NCI-H2171 treated with DMSO at 0.1 percent for 48 hours (cell line): ENCODE measurements around the gene DPH2.

Experiments used
- DNase-seq: peaks from one replicate; lab custom pipeline; 2025; lab: John Stamatoyannopoulos, UW

DPH2 gene, protein sequence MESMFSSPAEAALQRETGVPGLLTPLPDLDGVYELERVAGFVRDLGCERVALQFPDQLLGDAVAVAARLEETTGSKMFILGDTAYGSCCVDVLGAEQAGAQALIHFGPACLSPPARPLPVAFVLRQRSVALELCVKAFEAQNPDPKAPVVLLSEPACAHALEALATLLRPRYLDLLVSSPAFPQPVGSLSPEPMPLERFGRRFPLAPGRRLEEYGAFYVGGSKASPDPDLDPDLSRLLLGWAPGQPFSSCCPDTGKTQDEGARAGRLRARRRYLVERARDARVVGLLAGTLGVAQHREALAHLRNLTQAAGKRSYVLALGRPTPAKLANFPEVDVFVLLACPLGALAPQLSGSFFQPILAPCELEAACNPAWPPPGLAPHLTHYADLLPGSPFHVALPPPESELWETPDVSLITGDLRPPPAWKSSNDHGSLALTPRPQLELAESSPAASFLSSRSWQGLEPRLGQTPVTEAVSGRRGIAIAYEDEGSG

DNA sequence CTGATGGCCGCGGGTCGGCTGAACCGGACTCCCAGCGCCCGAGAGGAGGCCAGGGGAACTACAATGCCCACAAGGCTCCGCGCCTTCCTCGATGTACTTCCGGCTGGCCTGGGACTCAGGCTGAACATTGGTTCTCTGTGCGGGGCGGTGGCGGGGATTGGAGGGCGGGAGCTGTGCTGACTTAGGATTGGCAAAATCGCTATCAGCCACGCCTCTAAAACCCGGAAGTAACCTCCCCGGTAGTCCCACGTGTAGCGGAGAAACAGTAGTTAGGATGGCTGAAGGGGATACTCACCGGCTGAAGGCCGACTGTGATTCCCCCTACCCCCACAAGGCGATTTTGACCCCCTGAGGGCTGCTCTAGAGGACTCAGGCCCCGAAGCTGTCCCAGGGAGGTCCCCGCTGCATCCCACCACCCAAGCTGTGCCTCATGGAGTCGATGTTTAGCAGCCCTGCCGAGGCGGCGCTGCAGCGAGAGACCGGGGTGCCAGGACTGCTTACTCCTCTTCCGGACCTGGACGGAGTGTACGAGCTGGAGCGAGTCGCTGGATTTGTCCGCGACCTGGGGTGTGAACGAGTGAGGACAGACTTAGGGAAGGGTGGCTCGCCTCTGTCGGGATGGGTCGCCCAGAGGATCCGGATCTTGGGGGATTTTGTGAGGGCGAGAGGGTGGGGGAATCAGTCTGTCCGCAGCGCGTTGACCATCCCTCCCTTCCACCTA lies at the start of gene DPH2:
Gene DPH2 (plus strand): TSS at position 265 of the 721 bp plus-strand sequence. CDS start 166 bp downstream, at position 431.
- DNase-seq, result peak; percentile 97

DNA sequence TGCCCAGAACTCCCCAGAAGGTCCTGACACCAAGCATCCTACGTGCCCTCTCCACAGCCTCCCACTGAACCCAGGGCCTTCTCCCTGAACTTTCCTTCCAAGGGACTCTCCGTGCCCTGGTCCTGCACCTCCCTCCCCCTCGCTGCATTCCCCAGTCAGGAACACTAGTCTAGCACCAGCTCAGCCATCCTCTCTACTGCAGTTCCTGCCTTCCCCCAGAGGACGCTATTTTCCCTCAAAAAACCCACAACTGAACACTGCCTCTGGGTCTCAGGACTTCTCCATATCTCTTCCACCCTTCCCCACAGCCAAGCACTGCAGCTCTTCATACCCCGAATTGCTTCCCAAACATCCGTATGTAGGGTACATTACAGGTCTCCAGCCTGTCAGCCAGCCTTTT lies 48.8 kb upstream of the DPH2 start:
- no peak for DNase-seq

DNA sequence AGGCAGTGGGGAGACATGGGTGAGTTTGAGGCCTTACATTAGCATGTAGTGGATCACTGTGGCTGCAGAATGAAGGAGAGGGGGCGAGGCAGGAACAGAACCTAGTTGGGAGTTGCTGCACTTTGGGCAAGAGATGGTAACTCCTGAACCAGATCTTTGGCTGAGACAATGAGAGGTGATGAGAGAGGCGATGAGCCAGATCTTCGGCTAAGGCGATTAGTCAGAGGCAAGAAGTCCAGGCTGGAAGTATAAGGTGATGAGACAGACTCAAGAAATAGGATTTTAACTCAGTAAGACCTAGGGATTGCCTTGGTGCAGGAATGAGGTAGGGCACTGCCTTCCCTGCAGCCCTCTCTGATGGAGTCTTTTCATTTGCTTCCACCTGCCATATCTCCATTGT lies 45.3 kb upstream of the DPH2 start:
- DNase-seq, result no peak

DNA sequence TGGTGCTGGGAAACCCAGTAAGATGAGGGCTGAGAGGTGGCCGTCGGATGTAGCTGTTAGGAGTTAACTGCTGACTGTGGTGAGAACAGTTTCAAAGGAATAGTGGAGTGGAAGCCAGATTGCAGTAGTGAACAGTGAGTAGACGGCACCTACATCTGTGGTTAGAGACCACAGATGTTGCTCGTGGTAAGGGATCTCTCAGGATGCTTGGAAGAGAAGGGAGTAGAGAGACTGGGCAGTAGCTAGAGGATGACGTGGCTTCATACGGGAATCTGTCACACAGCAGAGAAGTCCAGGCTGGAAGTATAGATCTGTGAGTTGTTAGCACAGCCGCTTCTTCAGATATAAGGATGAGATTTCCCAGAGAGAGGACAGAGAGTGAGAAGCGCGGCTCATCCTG lies 44.0 kb upstream of the DPH2 start:
- no peak for DNase-seq

DNA sequence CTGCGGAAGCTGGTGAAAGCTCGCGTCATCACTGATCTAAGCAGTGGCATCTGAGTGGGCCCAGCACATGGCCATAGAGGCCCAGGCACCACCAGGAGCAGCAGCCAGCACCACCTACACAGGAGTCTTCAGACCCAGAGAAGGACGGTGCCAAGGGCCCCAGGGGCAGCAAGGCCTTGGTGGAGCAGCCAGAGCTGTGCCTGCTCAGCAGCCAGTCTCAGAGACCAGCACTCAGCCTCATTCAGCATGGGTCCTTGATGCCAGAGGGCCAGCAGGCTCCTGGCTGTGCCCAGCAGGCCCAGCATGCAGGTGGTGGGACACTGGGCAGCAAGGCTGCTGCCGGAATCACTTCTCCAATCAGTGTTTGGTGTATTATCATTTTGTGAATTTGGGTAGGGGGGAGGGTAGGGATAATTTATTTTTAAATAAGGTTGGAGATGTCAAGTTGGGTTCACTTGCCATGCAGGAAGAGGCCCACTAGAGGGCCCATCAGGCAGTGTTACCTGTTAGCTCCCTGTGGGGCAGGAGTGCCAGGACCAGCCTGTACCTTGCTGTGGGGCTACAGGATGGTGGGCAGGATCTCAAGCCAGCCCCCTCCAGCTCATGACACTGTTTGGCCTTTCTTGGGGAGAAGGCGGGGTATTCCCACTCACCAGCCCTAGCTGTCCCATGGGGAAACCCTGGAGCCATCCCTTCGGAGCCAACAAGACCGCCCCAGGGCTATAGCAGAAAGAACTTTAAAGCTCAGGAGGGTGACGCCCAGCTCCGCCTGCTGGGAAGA lies 39.5 kb upstream of the DPH2 start:
- no peak for DNase-seq

DNA sequence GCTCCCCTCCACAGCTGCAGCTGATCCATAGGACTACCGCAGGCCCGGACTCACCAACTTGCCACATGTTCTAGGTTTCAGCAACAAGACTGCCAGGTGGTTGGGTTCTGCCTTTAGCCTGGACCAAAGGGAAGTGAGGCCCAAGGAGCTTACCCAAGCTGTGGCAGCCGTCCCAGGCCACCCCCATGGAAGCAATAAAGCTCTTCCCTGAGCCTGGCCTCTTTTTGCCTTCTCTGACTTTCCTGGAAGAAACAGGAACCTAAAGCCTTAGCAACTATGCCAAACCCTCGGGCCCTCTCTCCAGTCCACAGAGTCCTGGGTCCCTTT lies 38.9 kb upstream of the DPH2 start:
- DNase-seq, result no peak

DNA sequence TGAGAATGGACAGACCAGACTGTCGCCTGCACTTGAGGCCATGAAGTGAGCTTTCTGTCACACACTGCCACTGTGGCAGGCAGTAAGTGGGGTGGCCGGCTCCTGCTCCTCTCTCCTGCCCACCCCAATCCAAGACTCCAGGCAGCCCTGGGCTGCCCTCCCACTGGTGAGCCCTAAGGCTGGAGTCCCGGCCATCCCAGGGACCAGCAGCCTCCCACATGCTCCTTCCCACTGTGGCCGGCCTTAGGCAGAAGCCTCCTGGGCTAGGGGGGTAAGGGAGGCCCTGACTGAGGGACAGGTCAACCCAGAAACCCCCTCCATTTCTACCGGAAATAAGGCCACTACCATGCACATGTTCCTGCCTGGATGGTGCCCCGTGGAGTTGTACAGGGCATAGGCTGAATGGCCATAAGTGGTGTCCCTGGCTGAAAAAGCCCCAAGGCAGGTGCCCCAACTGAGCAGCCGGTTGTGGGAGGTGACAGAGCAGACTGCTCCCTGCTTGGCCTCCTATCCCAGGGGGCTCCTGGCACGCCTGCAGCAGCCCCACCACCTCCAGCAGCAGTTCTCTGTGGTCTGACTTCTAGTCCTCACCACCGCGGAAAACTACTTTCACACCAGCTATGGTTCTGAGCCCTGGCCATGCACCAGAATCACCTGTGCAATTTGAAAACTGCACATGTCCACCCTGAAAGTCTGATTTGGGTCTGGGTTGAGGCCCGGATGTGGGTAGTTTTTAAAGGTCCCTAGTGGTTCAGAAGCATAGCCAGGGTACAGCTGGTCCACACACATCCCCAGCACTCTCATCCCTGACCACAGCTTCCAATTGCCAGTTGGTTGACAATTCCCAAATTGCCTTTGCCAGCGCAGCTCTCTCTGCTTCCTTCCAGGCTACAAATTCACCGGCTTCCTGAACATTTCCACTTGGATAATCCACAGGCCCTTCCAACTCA lies 37.8 kb upstream of the DPH2 start:
- no peak for DNase-seq

DNA sequence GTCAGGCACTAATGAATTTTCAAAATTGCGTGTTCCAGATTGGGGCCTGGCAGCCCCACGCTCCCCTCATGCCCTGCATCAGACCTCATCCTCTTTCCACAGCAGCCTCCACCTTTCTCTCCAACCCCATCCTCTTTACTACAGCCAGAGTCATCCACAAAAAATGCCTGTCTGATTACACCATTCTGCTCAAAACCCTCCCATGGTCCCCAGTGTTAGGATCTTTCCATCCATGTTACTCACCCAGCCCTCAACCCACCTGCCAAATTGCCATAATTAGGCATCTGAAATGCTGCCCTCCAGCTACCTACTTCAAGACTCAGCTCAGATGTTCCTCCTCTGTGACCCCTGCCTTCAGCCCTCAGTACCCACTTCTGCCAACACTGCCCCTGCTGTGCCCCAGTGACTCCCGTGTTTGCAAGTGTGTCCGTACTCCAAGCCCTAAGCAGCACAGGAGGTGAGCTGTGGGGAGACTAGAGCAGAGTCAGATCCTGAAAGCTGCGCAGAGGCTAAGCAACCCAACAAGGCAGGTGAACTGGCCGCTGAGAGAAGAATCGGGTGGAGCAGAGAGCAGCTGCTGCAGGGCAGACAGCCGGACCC lies 36.9 kb upstream of the DPH2 start:
- peak; percentile 73 for DNase-seq

DNA sequence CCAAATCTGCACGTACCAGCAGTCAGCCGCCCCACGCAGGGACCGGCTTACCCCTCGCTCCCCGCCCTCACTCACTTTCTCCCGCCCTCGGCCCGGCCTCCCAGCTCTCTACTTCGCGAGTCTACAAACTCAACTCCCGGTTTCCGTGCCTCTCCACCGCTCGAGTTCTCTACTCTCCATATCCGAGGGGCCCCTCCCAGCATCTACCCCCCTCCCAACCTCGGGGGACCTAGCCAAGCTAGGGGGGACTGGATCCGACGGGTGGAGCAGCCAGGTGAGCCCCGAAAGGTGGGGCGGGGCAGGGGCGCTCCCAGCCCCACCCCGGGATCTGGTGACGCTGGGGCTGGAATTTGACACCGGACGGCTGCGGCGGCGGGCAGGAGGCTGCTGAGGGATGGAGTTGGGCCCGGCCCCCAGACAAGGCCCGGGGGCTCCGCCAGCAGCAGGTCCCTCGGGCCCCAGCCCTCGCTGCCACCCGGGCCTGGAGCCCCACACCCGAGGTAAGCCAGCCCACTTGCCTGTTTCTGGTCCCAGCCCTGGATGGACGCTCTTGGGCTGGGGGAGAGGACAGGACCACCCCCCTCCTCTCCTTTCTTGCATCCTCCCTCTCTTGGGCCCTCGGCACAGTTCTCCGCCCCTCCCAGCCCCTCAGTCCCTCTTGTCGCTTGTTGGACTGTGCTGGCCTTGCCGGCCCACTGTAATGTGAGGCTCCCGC lies 36.3 kb upstream of the DPH2 start, which contains the start of gene ARTN:
Gene ARTN (plus strand): TSS at position 416 of the 715 bp plus-strand sequence. CDS start 1,856 bp downstream, outside the sequence.
- peak; percentile 73 for DNase-seq

DNA sequence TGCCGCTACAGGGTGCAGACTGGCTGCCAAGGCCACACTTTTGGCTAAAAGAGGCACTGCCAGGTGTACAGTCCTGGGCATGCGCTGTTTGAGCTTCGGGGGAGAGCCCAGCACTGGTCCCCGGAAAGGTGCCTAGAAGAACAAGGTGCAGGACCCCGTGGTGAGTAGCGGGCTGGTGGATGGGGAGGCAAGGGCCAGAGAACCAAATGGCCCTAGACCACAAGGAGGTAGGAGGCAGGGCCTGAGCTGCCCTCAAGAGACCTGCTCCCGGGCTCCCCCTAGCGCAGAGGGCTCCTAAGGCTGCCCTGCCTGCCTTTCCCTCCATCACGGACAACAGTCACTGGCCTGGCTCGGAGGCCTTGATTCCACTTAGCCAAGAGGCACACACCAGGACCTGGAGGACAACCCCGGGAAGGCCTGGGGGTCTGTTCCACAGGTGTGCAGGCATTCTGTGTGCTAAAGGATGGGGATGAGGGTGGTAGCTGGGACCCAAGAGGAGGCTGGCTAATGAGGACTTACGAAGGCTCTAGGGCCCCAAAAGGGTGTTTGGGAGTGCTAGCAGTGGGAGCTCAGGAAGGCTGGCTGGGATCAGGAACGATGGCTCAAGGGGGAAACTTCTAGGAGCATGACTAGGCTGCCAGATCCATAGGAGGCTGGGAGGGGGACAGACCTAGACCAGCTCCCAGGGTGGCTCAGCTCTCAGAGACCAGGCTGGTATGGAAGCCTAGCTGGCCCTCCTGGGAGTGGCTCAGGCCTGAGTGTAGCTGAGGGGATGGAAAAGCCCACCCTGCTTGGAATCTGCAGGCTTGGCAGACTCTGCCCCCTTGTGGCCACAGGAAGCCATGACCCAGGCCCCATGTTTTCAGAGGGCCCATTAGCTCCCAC lies 35.5 kb upstream of the DPH2 start:
- DNase-seq, result peak; percentile 74

DNA sequence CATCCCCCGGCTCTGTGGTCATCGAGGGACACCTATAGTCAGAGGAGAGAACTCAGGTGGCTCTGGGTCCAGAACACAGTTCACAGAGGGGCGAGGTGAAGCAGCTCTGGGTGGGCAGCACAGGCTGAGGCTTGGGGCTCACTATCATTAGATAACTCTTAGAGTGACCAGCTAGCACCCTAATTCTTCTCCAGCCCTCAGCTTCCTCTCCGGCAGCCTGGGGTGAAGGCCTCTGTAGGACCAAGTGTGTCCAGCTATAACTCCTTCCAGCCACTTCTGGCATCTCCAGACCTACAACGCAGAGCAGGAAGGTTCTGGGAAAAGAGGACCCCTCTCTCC lies 34.9 kb upstream of the DPH2 start:
- no peak for DNase-seq

DNA sequence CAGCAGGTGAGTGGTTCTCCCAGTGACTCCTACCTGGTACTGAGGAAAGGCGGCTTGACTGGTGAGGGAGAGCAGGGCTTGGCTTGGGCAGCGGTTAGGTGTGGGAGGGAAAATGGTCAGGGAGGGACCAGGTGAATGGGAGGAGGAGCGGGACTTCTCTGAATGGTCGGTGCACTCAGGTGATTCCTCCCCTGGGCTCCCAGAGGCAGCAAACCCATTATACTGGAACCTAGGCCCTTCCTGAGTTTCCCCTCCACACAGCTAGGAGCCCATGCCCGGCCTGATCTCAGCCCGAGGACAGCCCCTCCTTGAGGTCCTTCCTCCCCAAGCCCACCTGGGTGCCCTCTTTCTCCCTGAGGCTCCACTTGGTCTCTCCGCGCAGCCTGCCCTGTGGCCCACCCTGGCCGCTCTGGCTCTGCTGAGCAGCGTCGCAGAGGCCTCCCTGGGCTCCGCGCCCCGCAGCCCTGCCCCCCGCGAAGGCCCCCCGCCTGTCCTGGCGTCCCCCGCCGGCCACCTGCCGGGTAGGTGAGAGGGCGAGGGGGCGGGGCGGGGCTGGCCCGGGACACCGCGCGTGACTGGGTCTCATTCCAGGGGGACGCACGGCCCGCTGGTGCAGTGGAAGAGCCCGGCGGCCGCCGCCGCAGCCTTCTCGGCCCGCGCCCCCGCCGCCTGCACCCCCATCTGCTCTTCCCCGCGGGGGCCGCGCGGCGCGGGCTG lies 33.9 kb upstream of the DPH2 start:
- no peak for DNase-seq

DNA sequence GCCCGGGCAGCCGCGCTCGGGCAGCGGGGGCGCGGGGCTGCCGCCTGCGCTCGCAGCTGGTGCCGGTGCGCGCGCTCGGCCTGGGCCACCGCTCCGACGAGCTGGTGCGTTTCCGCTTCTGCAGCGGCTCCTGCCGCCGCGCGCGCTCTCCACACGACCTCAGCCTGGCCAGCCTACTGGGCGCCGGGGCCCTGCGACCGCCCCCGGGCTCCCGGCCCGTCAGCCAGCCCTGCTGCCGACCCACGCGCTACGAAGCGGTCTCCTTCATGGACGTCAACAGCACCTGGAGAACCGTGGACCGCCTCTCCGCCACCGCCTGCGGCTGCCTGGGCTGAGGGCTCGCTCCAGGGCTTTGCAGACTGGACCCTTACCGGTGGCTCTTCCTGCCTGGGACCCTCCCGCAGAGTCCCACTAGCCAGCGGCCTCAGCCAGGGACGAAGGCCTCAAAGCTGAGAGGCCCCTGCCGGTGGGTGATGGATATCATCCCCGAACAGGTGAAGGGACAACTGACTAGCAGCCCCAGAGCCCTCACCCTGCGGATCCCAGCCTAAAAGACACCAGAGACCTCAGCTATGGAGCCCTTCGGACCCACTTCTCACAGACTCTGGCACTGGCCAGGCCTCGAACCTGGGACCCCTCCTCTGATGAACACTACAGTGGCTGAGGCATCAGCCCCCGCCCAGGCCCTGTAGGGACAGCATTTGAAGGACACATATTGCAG lies 33.2 kb upstream of the DPH2 start:
- no peak for DNase-seq

DNA sequence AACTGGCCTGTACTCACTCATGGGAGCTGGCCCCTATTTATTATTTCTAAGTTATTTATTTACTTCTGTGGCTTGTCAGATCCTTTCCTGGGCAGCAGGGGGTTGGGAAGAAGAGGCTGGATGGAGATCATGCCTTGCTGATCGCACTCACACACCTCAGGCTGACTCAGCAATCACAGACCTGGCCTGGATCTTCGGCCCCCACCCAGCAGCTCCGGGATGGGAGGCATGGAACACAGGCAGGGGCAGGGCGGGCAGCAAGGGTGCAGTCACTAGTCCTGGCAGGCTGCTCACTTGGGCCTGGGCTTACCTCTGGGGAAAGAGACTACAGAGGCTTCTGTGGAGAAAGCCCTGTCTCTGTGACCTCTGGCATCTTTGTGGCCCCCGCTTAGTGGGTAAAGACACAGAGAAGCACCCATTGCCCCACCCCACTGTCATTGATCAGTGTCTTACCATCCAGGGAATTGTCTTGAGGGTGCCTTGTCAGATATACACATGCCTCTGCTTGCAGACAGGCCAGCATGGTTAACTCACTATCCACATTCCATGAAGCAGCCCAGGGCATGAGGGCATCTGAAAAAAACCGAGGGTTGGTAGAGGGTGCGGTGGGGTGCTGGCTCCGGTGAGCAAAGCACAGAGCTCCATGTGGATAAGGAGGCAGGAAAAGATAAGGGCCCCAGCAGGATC lies 32.5 kb upstream of the DPH2 start:
- DNase-seq, result no peak

DNA sequence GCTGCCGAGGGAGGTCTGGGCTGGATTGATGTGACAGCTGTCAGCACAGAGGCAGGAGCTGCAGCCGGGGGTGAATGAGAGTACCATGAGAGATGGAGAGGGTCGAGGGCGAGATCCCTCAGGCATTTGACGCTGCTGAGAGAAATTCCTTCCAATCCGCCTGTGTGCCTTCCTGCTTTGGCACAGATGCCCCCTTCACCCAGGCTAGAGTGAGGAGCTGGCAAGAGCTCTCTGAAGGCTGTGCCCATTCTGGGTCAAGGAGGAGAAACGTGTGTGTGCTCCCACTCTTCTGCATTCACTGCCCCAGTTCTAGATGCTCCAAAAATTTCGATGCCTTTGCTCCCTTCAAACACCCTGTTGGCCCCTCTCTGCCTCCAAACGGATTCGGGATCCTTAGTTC lies 31.4 kb upstream of the DPH2 start:
- no peak for DNase-seq

DNA sequence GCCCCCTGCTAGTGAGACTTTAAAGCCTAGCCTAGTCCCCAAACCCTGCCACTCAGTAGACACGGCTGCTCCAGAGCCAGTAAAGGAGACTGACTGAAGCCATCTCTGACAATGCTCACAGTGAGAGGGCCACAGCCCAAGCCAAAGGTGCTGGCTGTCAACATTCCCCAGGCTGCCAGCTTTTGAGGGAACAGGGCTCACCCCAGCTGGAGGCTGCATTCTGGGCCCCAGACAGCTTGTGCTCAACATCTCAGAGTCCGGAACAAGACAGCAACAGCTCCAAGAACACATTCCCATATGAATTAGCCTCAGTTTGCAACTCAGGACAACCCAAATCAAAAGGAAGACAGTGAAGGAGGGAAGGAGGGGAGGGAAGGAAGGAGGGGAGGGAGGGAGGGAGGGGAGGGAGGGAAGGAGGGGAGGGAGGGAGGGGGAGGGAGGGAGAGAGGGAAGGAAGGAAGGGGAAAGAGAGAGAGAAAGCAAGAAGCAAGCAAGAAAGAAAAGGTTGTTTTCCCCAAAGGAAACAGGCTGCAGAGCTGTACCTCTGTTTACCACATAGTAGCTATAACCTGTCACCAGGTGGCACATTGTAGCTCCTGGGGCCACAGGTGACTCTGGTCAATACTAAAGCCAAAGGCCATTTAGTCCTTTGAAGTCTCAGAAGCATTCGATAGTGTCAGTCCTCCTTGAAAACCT lies 30.8 kb upstream of the DPH2 start:
- no peak for DNase-seq

DNA sequence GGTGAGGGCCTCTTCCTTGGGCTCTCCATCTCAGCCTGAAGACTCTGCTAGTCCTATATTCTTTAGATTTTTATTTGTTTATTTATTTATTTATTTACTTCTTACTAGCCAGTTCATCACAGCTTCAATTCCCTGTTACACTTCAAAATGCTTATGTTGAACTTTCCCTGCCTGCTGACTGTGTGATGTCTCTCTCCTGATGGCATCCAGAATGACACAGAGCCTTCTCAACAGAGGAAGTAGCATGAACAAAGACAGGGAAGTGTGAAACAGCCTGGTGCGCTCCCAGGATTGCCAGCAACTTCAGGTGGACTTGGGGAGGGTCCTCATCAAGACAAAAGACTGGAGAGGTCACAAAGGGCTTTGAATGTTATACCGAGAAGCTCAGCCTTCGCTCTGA lies 27.4 kb upstream of the DPH2 start:
- no peak for DNase-seq
